ENCODE measurements around the gene ELP6. TPM values are rescaled to one million over a fixed set of nuclear protein-coding genes. Genes with fewer than 3 reads are reported as not detected.

ELP6 gene, protein sequence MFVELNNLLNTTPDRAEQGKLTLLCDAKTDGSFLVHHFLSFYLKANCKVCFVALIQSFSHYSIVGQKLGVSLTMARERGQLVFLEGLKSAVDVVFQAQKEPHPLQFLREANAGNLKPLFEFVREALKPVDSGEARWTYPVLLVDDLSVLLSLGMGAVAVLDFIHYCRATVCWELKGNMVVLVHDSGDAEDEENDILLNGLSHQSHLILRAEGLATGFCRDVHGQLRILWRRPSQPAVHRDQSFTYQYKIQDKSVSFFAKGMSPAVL
- total RNA-seq (2014; rRNA removed; shearing (Covaris generic)), result 21.0 and 35.4 TPM in 2 replicates

GRCh38 chr3:47513125-47513929 lies at the start of gene ELP6:
Gene ELP6 (minus strand): TSS chr3:47513712. CDS start chr3:47513590, 122 bp downstream.
- peak; percentile 89 for DNase-seq (ENCODE audit: low spot score)

GRCh38 chr3:47556351-47556750 lies 42.8 kb upstream of the ELP6 start:
- no peak for DNase-seq (ENCODE audit: low spot score)

GRCh38 chr3:47554335-47554734 lies 40.8 kb upstream of the ELP6 start:
- no peak for DNase-seq (ENCODE audit: low spot score)

- DNase-seq (ENCODE audit: low spot score), result no peak
These were observed 39.9 kb upstream of the ELP6 start for GRCh38 chr3:47553407-47553806.

DNA sequence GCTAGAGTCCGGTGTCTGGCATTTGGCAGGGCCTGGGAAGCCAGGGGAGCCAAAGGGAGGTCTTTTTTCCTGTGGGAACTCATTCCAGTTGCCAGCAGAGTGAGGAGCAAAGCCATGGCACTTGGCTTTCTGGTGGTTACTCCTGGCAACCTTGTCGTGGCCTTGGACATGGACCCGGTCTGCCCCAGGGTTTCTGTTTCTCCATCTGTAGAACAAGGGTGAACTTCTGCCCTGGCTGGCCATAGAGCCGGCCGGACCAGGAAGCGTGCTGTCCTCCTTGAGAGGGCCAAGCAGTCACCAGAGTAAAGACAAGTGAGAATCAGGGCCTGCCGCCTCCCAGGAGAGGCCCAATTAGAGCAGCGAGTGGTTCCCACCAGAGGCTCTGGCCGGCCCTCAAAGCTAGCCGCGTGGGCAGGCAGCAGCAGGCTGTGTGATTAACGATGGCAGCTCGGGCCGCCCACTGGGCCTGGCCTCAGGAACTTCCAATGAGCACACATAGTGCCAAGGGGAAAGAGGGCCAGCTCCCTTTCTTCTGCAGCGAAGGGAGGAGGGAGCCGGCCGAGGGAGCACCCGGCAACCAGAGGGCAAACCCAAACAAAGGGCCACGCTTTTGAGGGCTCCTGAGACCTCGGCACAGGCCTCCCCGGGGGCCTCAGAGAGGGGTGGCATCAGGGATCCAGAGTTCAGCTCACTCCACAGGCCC lies 29.1 kb upstream of the ELP6 start:
- DNase-seq (ENCODE audit: low spot score), result no peak

DNA sequence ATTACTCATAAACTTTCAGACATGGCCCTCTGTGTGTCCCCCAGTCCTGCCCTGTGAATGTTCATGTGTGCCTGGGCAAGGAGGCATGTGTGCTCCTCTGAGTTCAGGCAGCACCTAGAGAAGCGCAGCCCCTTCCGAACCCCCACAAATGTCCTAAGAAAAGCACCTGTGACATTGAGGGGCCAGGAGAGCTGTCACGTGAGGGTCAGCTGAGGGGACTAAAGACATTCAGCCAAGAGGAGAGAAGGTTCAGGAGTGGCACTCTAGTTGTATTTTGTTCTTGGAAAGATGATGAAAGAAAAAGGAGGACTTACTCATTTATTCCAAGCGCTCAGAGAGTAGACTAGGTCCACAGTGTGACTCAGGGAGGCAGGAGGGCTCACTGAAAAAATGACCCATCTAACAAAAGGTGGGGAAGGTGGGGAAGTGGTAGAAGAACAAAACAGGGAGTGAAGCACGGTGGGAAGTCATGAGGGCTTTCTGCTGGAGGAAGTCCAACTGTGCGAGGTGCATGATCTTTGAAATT lies 28.1 kb upstream of the ELP6 start:
- no peak for DNase-seq (ENCODE audit: low spot score)

DNA sequence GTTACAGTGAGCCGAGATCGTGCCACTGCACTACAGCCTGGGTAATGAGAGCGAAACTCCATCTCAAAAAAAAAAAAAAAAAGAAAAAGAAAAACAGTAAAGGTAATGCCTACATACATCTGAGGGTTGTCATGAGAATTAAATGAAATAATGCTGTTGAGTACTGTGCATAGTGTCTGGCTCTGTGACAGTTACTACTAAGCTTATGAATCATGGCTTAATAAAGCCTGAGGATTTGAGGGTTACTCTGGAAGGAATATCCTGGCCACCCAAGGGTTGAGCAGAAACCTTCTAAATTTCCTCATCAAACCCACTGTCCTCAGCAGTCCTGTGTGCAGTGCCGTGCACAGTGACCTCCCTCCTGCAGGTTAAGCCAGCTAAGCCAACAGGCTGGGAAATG lies 26.8 kb upstream of the ELP6 start:
- DNase-seq (ENCODE audit: low spot score), result no peak

- no peak for DNase-seq (ENCODE audit: low spot score)
These were observed 23.5 kb upstream of the ELP6 start for GRCh38 chr3:47536967-47537366.

DNA sequence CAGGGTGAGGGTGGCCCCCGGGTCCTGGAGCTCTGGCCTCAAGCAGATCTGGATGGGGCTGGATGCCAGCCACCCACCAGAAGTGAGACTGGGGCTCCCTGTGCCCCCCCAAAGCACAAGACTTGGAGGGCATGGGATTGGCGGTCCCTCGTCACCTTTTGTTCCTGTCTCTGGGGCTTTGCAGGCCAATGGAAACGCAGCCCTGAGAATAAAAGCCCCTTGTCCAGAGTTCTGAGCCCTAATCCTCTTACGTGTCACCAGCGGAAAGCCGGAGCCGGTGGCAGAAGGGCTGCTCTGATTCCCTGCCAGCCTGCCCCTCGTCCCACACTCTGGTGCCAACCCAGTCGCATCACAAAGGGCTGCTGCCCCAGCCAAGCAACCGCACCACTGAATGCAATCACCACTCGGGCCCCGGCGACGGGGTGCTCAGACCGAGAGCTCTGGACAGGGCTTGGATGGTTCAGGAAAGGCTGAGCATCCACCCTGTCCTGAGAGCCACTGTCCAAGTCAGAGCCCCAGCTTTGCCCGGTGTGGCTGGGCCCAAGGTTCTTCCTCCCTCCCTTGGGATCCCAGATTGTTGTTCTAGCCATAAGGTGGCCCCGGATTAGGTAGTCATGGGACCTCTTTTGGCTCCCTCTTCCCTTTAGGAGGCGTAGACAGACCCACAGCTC lies 22.8 kb upstream of the ELP6 start:
- no peak for DNase-seq (ENCODE audit: low spot score)

DNA sequence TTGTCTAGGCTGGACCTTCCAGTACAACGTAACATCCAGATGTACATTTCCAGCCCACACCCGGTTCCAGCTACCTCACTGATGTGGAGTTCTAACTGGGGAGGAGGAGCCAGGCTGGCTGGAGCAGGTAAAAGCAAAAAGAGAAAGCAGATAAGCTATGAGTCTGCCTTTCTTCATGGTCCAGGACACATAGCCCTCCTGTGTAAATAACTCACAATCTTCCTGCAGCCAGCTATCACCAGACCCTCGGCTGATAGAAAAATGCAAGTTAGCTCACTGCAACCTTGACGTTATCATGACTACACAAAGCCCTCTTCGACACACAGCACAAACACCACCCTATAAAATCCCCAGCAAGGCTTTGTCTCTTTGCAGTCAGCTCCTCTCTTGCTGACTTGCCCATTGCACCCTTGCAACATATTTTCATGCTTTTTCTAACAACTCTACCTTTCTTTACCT lies 20.5 kb upstream of the ELP6 start:
- no peak for DNase-seq (ENCODE audit: low spot score)

DNA sequence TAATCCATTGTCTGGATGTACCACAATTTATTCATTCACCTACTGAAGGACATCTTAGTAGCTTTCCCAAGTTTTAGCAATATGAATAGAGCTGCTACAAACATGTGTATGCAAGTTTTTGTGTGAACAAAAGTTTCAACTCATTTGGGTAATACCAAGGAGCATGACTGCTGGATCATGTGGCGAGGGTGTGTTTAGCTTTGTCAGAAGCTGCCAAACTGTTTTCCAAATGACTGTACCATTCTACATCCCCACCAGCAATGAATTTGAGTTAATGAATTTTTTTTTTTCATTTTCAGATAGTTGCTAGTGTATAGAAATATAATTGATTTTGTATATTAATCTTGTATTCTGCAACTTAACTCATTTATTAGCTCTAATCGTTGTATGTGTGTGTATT lies 20.0 kb upstream of the ELP6 start:
- DNase-seq (ENCODE audit: low spot score), result no peak

GRCh38 chr3:47527952-47528725 lies 14.6 kb upstream of the ELP6 start:
- DNase-seq (ENCODE audit: low spot score), result no peak

GRCh38 chr3:47525617-47526016 lies 12.1 kb upstream of the ELP6 start:
- no peak for DNase-seq (ENCODE audit: low spot score)

DNA sequence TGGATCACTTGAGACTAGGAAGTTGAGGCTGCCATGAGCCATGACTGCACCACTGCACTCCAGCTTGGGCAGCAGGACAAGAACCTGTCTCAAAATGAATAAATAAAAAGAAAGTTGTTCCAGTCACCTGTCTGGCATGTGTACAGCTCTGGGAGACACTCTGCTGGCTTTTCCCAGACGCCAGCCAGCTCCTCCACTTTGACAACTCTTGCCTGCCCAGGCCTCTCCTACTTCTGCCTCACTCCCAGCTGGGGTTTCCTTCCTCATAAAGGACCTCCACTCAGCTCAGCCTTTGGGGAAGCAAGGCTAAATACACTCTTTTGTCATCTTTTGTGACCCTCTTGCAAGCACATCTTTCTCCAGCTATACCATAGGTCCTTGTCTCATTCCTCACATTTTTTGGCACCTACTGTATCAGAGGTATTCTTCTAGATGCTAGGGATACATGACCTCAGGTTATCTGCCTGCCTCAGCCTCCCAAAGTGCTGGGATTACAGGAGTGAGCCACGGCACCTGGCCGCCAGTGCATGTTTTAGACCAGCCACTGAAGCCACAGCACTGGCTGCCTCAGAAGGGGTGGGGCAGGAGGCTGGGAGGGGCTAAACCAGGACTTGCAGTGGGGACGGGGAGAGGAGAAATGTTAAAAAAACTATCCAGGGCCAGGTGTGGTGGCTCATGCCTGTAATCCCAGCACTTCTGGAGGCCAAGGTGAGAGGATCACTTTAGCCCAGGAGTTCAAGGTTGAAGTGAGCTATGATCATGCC lies 10.0 kb upstream of the ELP6 start:
- no peak for DNase-seq (ENCODE audit: low spot score)

- peak; percentile 77 for DNase-seq (ENCODE audit: low spot score)
These were observed 8.8 kb upstream of the ELP6 start for GRCh38 chr3:47522082-47522987.

DNA sequence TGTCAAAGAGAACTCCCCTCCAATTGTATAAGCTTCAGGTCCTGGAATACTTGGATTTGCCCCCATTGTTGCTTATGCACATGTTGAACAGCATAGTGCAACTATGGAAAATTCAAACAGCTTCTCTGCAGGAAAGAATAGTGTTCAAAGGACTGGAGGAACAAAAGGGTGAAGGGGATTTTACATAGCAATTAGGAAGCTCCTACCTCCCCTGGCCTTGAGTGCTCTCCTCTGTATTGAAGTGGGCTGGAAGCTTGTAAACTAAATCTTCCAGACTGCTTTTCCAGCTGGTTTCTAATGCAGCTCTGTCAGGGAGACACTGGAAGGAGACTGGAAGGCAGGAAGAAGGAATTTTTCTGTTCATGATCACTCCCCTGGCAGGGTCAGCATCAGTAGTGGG lies 7.2 kb upstream of the ELP6 start:
- DNase-seq (ENCODE audit: low spot score), result no peak

GRCh38 chr3:47517937-47518336 lies 4.4 kb upstream of the ELP6 start:
- DNase-seq (ENCODE audit: low spot score), result no peak

GRCh38 chr3:47515864-47516319 lies 2.4 kb upstream of the ELP6 start:
- no peak for DNase-seq (ENCODE audit: low spot score)

GRCh38 chr3:47515100-47515499 lies 1.6 kb upstream of the ELP6 start:
- DNase-seq (ENCODE audit: low spot score), result no peak

Data from H4 (cell line).